KMS-11 (cell line): ENCODE data around the gene ATP10B.

Experiments used
- H2AFZ ChIP-seq: fragments of 200-600 bp; sonication (generic); 2 replicates; pipeline ENCODE4 v1.6.1; 2016; ENCODE audit warnings: antibody characterized with exemption, mixed run types, low read depth
- H3K27ac ChIP-seq: fragments of 200-600 bp; sonication (generic); 2 replicates; pipeline ENCODE4 v1.6.1; 2016; ENCODE audit warnings: mild to moderate bottlenecking, mixed run types
- H3K27me3 ChIP-seq: fragments of 200-600 bp; sonication (generic); 2 replicates; pipeline ENCODE4 v1.6.1; 2017; ENCODE audit warnings: mild to moderate bottlenecking, low read depth, mixed run types, moderate library complexity; ENCODE audit not compliant: insufficient read depth
- H3K36me3 ChIP-seq: fragments of 200-600 bp; sonication (generic); 2 replicates; pipeline ENCODE4 v1.6.1; 2017; ENCODE audit warnings: mild to moderate bottlenecking, mixed run types; ENCODE audit not compliant: insufficient read depth
- H3K4me1 ChIP-seq: fragments of 200-600 bp; sonication (generic); 2 replicates; pipeline ENCODE4 v1.6.1; 2016; ENCODE audit warnings: mild to moderate bottlenecking, low read depth, mixed run types; ENCODE audit not compliant: poor library complexity, severe bottlenecking
- H3K4me2 ChIP-seq: fragments of 200-600 bp; sonication (generic); 2 replicates; pipeline ENCODE4 v1.7.0; 2016; ENCODE audit warnings: mild to moderate bottlenecking, mixed run types
- H3K4me3 ChIP-seq: fragments of 200-600 bp; sonication (generic); IDR thresholded peaks from 2 replicates; pipeline ENCODE4 v1.6.1; 2017; ENCODE audit warnings: low read depth, low read length, mixed read lengths; ENCODE audit not compliant: insufficient read depth
- H3K79me2 ChIP-seq: fragments of 200-600 bp; sonication (generic); 2 replicates; pipeline ENCODE4 v1.6.1; 2016; ENCODE audit warnings: low read depth, mixed run types; ENCODE audit not compliant: insufficient read depth
- H3K9ac ChIP-seq: fragments of 200-600 bp; sonication (generic); 2 replicates; pipeline ENCODE4 v1.6.1; 2016; ENCODE audit warnings: mild to moderate bottlenecking, mixed run types
- H4K20me1 ChIP-seq: fragments of 200-600 bp; sonication (generic); 2 replicates; pipeline ENCODE4 v1.6.1; 2016; ENCODE audit warnings: mild to moderate bottlenecking, mixed run types; ENCODE audit not compliant: insufficient read depth
- CTCF ChIP-seq: fragments of 200-600 bp; sonication (generic); conservative IDR thresholded peaks from 2 replicates; pipeline ENCODE4 v1.6.1; 2017; ENCODE audit warnings: low read depth, mild to moderate bottlenecking, antibody characterized with exemption, low read length, moderate library complexity, mixed read lengths

Gene ATP10B

DNA sequence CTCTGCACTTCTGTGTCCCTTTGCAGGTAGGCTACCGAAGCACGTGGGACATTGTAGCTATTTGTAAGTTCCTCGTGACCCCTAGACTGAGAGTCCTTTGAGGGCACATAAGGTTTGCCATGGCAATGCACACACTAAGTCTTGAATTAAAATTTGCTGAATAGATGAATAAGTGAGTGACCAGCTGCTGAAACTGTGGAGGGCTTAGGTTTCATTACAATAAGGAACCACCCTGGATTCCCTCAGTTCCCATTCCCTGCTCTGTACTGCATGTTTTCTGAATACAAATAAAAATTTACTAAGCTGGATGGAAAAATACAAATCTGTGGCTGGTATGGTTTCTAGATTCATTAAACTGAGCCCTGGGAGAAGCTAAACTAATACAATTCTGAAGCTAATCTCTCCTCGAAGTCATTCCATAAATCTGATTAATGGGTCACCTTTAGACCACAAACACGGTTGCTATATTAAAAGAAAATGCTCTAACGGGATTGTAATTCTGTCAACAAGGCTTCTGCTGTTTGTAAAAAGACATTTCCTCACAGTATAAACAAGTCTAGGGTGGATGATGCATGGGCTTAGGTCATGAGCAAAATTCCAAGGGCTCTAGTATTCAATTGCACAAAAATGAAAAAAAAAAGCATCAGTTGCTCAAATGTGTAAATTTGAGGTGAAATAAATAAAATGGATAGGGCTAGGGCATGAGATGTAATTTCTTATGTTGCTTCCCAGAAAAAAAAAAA is 172.3 kb downstream of the ATP10B start:
- Histone ChIP-seq H3K79me2 (no peaks in the 10 kb centered on the region), H3K4me3 (no peak overlapping the region), H3K4me1 (no peaks in the 10 kb centered on the region), H3K4me2 (no peak overlapping the region), H3K27me3 (no peaks in the 10 kb centered on the region), H2AFZ (no peak overlapping the region), H3K36me3 (no peaks in the 10 kb centered on the region), H3K9ac (no peak overlapping the region), H3K27ac (no peak overlapping the region), H4K20me1 (no peaks in the 10 kb centered on the region)
- no peak for TF ChIP-seq CTCF

DNA sequence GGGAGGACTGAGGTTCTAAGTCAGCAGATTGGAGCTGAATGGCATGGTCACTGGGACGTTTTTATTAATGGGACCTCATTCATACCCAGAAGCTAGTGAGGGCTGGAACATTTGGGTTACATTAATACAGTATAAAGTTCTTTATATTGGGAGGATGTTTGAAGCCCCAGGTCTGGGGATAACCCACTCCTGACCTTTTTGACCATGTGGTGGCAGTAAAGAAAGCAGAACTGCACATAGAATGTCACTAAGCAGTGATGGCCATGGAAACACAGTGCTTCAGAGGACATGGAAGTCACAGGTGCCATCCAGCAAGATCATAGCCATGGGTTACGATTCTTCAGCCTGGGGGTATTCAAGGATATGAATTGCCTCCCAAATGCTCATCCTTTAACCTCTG is 176.0 kb downstream of the ATP10B start:
- no peak overlapping the region for H3K4me2 ChIP-seq
- no peak overlapping the region for H3K27ac ChIP-seq
- H3K4me3 ChIP-seq, result no peak overlapping the region
- H3K79me2 ChIP-seq, result no peaks in the 10 kb centered on the region
- H3K9ac ChIP-seq, result no peak overlapping the region
- H4K20me1 ChIP-seq, result no peaks in the 10 kb centered on the region
- H3K4me1 ChIP-seq, result no peaks in the 10 kb centered on the region
- H3K36me3 ChIP-seq, result no peaks in the 10 kb centered on the region
- H3K27me3 ChIP-seq, result no peaks in the 10 kb centered on the region
- no peak overlapping the region for H2AFZ ChIP-seq
- TF ChIP-seq CTCF, result no peak

DNA sequence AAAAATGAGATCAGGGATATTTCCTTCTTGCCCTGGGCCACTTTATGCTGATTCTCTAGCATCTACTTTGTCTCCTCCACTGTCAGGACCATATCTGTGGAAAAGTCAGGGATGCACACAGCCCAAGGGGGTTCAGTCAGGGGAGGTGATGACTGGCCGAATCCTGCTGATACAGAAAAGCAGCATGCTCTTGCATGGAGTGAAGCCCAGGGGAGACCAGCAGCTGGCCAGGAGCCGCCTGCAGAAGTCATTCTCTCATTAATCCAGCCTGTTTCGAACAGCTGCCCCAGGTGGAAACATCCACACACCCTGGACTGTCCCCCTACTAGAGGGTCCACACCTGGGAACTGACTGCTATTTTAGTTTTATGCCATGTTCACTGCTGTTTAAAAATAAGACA is 177.1 kb downstream of the ATP10B start:
- TF ChIP-seq CTCF, result no peak
- Histone ChIP-seq H4K20me1 (no peaks in the 10 kb centered on the region), H2AFZ (no peak overlapping the region)

GRCh38 chr5:160672521-160672920 is 179.5 kb downstream of the ATP10B start:
- H3K27ac ChIP-seq, result no peak overlapping the region
- H4K20me1 ChIP-seq, result no peaks in the 10 kb centered on the region
- H3K4me2 ChIP-seq, result no peak overlapping the region
- H3K9ac ChIP-seq, result no peak overlapping the region
- H3K4me1 ChIP-seq, result no peaks in the 10 kb centered on the region
- TF ChIP-seq CTCF, result no peak
- no peak overlapping the region for H3K4me3 ChIP-seq
- H3K36me3 ChIP-seq, result no peaks in the 10 kb centered on the region
- no peak overlapping the region for H2AFZ ChIP-seq
- no peaks in the 10 kb centered on the region for H3K79me2 ChIP-seq
- no peaks in the 10 kb centered on the region for H3K27me3 ChIP-seq

More for the DNA sequence above, 177.1 kb downstream of the ATP10B start:
- Histone ChIP-seq H3K9ac (no peak overlapping the region), H3K27ac (no peak overlapping the region), H3K4me2 (no peak overlapping the region), H3K4me3 (no peak overlapping the region), H3K79me2 (no peaks in the 10 kb centered on the region), H3K36me3 (no peaks in the 10 kb centered on the region), H3K27me3 (no peaks in the 10 kb centered on the region), H3K4me1 (no peaks in the 10 kb centered on the region)
